Thyroid gland (tissue), 4 donors: ENCODE results near the gene SLC25A22.

Experiments used
- POLR2A ChIP-seq, 2 donors: fragments of 450-650 bp; IDR thresholded peaks; one replicate each; pipeline ENCODE4 v1.6.1; 2017; ENCODE audit warnings: antibody characterized with exemption in 2 of 2, mild to moderate bottlenecking in 2 of 2, moderate library complexity in 1 of 2
- TF ChIP-seq, protein P1 (sequence below), 6 experiments: fragments of 200-600 bp in 3 of 6; fragments of 450-650 bp in 3 of 6; sonication (generic) in 3 of 6; IDR thresholded peaks; one replicate each; pipeline ENCODE4 v1.5.1; 2016 to 2019; ENCODE audit warnings: antibody characterized with exemption in 6 of 6, mild to moderate bottlenecking in 2 of 6, inconsistent platforms in 1 of 6, moderate library complexity in 1 of 6

DNA sequence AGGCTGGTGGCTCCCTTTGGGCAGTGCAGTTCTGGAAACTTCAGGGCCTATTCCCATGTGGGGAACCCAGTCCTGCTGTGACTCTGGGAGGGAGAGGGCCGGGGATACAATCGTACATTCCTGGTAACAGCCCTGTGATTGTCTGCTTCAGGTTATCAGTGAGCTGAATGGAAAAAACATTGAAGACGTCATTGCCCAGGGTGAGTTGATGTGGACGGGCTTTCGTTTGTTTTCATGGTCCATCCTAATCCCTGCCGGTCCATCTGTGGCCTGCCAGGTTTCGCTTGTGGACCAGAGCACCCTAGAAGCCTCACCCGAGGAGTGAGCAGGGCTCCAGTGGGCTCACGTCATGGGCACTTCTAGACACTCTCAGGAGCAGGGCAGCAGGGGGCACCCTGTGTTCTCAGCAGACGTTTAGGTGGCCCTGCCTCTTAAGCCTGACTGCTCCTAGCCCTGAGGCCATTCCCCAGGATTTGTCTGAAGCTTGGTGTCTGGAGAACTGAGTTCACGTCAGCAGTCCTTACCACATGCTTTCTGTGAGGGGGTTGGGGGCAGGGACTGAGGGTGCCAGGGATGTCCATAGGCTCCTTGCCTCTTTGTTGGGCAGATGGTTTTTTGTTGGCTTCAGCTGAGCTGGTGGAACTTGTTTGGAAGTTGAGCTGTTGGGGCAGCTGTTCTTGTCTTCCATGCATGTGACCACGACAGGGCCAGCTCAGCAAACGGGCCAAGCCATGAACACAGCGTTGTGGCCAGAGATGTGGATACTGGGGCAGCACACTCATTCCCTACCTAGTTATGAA is 13.6 kb upstream of the SLC25A22 start:
- TF ChIP-seq, protein P1, sequence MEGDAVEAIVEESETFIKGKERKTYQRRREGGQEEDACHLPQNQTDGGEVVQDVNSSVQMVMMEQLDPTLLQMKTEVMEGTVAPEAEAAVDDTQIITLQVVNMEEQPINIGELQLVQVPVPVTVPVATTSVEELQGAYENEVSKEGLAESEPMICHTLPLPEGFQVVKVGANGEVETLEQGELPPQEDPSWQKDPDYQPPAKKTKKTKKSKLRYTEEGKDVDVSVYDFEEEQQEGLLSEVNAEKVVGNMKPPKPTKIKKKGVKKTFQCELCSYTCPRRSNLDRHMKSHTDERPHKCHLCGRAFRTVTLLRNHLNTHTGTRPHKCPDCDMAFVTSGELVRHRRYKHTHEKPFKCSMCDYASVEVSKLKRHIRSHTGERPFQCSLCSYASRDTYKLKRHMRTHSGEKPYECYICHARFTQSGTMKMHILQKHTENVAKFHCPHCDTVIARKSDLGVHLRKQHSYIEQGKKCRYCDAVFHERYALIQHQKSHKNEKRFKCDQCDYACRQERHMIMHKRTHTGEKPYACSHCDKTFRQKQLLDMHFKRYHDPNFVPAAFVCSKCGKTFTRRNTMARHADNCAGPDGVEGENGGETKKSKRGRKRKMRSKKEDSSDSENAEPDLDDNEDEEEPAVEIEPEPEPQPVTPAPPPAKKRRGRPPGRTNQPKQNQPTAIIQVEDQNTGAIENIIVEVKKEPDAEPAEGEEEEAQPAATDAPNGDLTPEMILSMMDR (IDR thresholded peaks at IDR 0.05) = no peak
- no peak for TF ChIP-seq POLR2A (IDR thresholded peaks at IDR 0.05)
